Left ventricle myocardium superior (tissue), 1 donor: ENCODE data around the gene AURKB. TPM values are rescaled to one million over a fixed set of nuclear protein-coding genes. Genes with fewer than 3 reads are reported as not detected.
"Not testable (repeated sequence)": the region's sequence is repeated elsewhere in the genome, so short reads cannot be mapped to it uniquely, and the experiment has no call there.

ENCODE experiments used
- ATAC-seq: fragments of 200-7000 bp; cut with Tn5 transposase; one replicate; pipeline ENCODE4 v1.9.1; 2020; ENCODE audit warnings: mild to moderate bottlenecking, moderate library complexity
- DNase-seq: peaks from one replicate; pipeline ENCODE4 v3.0.0-alpha.2; 2020
- intact Hi-C: fragments of 100-400 bp; cut with micrococcal nuclease; formaldehyde crosslinking; loops from one replicate; pipeline ENCODE4 v1.11.0; 2022
- total RNA-seq: library from RNA; stranded (reverse); fragmentation: NEBNext Ultra II Directional; extraction: Animal tissue kit (Norgen Biotek cat#: 25700); gene quantifications from one replicate; pipeline ENCODE4 v1.2.1, GENCODE V29; 2021
- donor health status: DM: no; HTN: yes; CAD: no; lungs with severe emphysema.

The AURKB gene
- total RNA-seq, 1 donor from 2014 or later = 0.47 TPM

- intact Hi-C loops = no loop called here
- no peak for DNase-seq
- ATAC-seq = no peak
Measured at GRCh38 chr17:8190506-8190905, 19.9 kb downstream of the AURKB start.

- ATAC-seq (peak; percentile 71), DNase-seq (peak; percentile 97)
- intact Hi-C loops = no loop called here
Measured at GRCh38 chr17:8189711-8190477, 20.5 kb downstream of the AURKB start, which contains the start of gene BORCS6. BORCS6 (minus strand) TSS chr17:8190180; CDS start chr17:8190140, 40 bp downstream.

- peak; percentile 57 for DNase-seq
- intact Hi-C loops = no loop called here
- ATAC-seq = no peak
Measured at GRCh38 chr17:8189041-8189710, 21.2 kb downstream of the AURKB start.

- ATAC-seq = no peak
- DNase-seq = no peak
- intact Hi-C loops = no loop called here
Measured at GRCh38 chr17:8188263-8188839, 22.0 kb downstream of the AURKB start.

- peak; percentile 46 for ATAC-seq
- peak; percentile 91 for DNase-seq
- intact Hi-C loops = no loop called here
Measured at GRCh38 chr17:8187517-8188262, 22.7 kb downstream of the AURKB start.

GRCh38 chr17:8186787-8187516 lies 23.4 kb downstream of the AURKB start:
- intact Hi-C loops = no loop called here
- peak; percentile 92 for DNase-seq
- ATAC-seq = peak; percentile 74

GRCh38 chr17:8186446-8186786 lies 24.0 kb downstream of the AURKB start:
- ATAC-seq (no peak), DNase-seq (no peak)
- intact Hi-C loops = no loop called here

- peak; percentile 91 for DNase-seq
Measured at GRCh38 chr17:8185582-8186445, 24.6 kb downstream of the AURKB start.

GRCh38 chr17:8176998-8177731 lies 33.2 kb downstream of the AURKB start:
- intact Hi-C loops = no loop called here
- ATAC-seq (no peak), DNase-seq (no peak)

More at GRCh38 chr17:8185582-8186445, 24.6 kb downstream of the AURKB start:
- ATAC-seq = peak; percentile 56
- intact Hi-C loops = no loop called here

- peak; percentile 75 for ATAC-seq
- intact Hi-C loops = no loop called here
- DNase-seq = peak; percentile 93
Measured at GRCh38 chr17:8176197-8176940, 34.0 kb downstream of the AURKB start, which contains the start of gene TMEM107. TMEM107 (minus strand) TSS chr17:8176380; CDS start chr17:8176286, 94 bp downstream.

- intact Hi-C loops = no loop called here
- ATAC-seq (peak; percentile 4), DNase-seq (no peak)
Measured at GRCh38 chr17:8175795-8176196, 34.6 kb downstream of the AURKB start.

GRCh38 chr17:8173871-8174322 lies 36.5 kb downstream of the AURKB start:
- no peak for DNase-seq
- no peak for ATAC-seq
- intact Hi-C loops = no loop called here

GRCh38 chr17:8173056-8173870 lies 37.1 kb downstream of the AURKB start:
- intact Hi-C loops = no loop called here
- ATAC-seq (peak; percentile 88), DNase-seq (peak; percentile 72)

GRCh38 chr17:8170186-8170585 lies 40.2 kb downstream of the AURKB start:
- ATAC-seq, DNase-seq, intact Hi-C loops: not testable (repeated sequence)

GRCh38 chr17:8167526-8167925 lies 42.8 kb downstream of the AURKB start:
- DNase-seq = no peak
- no peak for ATAC-seq
- intact Hi-C loops = no loop called here

- intact Hi-C loops = no loop called here
- no peak for DNase-seq
Measured at GRCh38 chr17:8166731-8167130, 43.6 kb downstream of the AURKB start.

More at GRCh38 chr17:8166731-8167130, 43.6 kb downstream of the AURKB start:
- no peak for ATAC-seq
